T follicular helper cell (primary cell): Measurements from ENCODE around the gene LCNL1.

Experiments
- DNase-seq: peaks from one replicate; pipeline ENCODE4 v3.0.0-alpha.2; 2020; ENCODE audit warnings: low read depth

The LCNL1 gene

GRCh38 chr9:136977223-136977622 lies 5.6 kb upstream of the LCNL1 start, which contains the start of gene PTGDS:
PTGDS (plus strand) TSS chr9:136977504; CDS start chr9:136977579, 75 bp downstream.
- no peak for DNase-seq

DNA sequence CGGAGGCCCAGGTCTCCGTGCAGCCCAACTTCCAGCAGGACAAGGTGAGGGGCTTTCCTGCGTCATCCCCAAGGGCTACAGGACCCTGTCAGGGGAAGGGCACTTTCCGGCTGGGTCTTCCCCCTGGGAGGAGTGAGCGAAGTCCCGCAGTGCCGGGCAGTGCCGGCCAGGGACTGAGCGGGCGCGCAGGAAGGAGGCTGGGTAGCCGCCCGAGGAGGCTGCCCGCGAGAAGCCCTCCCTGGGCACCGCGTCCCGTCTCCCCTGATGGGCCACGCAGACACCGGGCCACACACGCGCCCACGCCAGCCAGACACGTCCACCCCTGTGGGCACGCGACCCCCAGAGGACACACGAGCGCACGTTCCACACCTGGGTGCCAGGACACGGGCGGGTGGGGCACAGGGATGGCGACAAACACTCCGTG lies 5.1 kb upstream of the LCNL1 start:
- no peak for DNase-seq

GRCh38 chr9:136978073-136978864 lies 4.5 kb upstream of the LCNL1 start:
- peak; percentile 71 for DNase-seq

DNA sequence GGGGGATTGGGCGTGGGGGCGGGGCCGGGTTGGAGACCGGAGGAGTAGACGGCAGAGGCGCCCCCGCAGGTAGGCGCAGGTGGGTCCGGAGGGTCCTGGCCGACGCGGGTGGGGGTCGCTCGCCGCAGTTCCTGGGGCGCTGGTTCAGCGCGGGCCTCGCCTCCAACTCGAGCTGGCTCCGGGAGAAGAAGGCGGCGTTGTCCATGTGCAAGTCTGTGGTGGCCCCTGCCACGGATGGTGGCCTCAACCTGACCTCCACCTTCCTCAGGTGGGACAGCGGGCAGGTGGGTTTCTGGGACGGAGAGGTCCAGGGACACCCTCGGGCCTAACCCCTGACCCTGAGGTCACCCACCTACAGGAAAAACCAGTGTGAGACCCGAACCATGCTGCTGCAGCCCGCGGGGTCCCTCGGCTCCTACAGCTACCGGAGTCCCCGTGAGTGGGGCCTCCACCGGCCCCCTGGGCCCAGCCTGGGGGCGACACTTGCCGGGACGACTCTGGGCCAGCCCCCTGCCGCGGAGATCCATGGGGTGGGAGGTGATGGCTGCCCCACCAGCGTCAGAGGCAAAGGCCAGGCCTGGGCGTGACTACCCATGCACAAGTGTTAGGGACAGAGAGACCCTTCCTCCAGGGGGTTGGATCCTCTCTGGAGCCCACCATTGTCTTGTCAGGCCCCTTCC lies 3.8 kb upstream of the LCNL1 start:
- DNase-seq, result no peak

GRCh38 chr9:136979769-136980587 lies 2.8 kb upstream of the LCNL1 start:
- DNase-seq, result no peak

- no peak for DNase-seq
Measured at GRCh38 chr9:136980669-136981478, 1.9 kb upstream of the LCNL1 start.

DNA sequence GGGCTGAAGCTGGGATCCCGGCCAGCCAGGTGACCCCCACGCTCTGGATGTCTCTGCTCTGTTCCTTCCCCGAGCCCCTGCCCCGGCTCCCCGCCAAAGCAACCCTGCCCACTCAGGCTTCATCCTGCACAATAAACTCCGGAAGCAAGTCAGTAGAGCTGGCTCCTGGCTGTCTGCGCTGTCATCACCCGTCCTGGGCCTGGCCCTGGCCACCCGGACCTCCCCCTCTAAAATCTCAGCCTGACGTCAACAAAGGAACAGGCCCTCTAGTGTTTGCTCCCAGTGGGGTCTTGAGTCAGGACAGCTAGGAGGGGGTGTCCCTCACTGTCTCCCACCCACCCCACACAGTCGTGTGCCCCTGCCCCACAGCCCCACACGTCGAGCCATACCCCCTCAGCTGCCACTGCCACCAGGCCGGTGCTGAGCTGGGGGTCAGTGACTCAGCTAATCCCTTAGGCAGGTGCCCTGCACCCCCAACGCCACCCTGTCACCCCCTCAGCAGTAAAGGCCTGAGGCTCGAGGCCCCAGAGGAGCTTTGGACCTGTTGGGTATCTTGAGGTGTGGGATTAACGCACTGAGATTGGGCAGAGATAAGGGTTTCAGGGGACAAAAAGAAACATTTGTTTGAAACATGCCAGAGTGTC lies 1.1 kb upstream of the LCNL1 start:
- DNase-seq, result no peak

DNA sequence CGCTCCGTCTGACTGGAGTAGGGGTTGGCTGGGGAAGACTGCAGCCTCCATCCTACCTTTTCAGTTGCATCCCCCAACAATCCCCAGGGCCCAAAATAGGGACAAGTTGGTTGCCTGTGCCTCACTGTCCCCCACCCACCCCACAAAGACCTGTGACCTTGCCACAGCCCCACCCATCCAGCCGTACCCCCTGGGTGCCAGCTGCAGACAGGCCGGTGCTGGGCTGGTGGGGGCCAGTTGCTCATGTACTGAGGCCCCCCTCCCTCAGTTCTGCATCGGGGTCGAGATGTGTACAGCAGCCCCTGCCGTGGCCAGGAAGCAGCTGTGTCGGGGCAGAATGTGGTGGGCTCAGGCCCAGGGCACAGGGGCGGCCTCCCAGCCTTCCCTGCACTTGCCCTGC lies 374 bp downstream of the LCNL1 start:
- DNase-seq, result no peak

DNA sequence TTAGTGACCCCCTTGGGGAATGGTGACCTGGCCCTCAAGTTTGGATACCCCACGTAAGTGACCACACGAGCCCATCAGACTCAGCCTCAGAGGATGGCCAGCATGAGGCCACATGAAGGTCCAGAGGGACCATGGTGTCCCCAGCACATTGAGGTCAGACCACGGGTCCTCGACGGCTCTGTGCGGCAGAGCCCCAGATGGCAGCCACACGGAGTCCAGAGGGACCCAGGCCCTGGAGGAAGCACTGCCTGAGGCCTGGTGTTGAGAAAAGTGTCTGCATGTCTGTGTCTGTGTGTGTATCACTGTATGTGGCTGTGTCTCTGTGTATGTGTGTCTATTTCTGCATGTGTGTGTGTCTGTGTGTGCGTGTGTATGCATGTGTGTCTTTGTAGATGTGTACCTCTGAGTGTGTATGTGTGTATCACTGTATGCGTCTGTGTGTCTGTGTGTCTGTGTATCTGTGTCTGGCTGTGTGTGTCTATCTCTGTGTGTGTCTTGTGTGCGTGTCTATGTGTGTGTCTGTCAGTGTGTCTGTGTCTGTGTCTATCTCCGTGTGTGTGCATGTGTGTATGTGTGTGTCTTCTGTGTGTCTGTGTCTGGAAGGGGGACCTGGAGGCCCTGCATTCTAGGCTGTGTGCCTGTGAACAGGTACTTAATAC lies 992 bp downstream of the LCNL1 start:
- no peak for DNase-seq

- no peak for DNase-seq
Measured at GRCh38 chr9:136984464-136985026, 1.8 kb downstream of the LCNL1 start.

DNA sequence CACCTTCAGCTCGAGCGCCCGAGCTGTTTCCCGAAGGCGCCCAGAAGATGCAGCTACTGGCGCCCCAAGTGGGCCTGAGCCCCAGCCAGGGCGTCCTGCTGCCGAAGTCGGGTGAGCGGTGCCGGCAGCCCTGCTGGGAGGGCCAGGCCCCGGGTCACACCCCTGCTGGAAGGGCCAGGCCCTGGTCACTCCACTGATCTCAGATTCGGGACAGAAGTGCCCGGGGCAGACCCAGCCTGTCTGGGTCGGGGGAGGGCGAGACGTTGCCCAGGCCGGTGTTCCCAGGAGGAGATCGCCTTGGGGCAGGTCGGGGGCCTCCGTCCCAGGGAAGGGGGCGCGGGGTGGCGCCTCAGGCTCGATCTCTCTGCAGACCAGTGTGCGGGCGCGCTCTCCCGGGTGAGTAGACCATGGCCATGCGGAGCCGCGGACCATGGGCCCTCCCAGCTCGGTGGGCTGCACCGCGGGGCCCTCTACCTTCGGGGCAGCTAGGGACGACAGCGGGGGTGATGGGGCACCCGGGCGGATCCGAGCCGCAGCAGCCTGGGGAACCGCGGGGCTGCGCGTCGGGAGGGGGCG lies 2.3 kb downstream of the LCNL1 start:
- no peak for DNase-seq

- no peak for DNase-seq
Measured at GRCh38 chr9:136985853-136986252, 3.1 kb downstream of the LCNL1 start.

DNA sequence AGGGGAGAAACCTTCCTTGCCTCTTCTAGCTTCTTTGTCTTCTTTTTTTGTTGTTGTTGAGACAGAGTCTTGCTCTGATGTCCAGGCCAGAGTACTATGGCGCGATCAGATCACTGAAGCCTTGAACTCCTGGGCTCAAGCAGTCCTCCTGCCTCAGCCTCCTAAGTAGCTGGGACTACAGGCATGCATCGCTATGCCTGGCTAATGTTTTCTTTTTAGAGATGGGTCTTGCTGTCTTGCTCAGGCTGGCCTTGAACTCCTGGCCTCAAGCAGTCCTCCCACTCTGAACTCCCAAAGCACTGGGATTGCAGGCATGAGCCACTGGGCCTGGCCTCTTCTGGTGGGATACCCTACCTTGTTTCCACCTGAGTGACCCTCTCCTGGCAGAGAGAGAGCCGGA lies 6.1 kb downstream of the LCNL1 start:
- DNase-seq, result no peak

GRCh38 chr9:136990242-136990911 lies 7.6 kb downstream of the LCNL1 start:
- DNase-seq, result no peak

DNA sequence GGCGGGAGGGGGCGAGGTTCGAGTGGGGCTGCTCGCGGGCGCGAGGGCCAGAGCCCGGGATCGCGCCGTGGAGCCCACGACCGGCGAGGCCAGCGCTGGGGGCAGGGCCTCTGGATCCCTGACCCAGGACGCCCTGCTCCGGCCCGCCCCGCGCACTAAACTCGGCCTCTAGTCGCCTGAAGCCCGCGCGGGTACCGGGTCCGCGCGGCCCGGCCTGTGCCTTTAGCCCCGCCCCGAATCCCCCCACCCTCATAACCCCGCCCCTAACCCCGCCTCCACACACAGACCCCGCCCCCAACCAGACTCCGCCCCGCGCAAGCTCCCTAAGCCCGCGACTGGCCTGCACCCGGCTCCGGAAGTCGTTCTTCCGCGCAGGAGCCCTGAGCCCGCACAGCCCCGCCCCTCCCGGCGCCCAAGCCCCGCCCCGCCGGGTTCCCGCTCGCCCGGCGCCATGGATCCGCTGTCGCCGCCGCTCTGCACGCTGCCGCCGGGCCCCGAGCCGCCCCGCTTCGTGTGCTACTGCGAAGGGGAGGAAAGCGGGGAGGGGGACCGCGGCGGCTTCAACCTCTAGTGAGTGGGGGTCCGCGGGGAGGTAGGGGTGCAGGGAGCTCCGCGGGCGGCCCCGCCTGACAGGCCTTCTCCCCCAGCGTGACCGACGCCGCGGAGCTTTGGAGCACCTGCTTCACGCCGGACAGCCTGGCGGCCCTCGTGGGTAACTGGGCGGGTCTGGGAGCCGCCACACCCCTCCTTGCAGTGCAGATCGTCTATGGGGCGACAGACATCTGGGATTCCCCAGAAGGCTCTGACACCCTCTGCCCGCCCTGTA lies 9.4 kb downstream of the LCNL1 start, which contains the start of gene PAXX:
PAXX (plus strand) TSS at position 430 of the 826 bp plus-strand sequence; CDS start at position 452, 22 bp downstream.
- peak; percentile 90 for DNase-seq

DNA sequence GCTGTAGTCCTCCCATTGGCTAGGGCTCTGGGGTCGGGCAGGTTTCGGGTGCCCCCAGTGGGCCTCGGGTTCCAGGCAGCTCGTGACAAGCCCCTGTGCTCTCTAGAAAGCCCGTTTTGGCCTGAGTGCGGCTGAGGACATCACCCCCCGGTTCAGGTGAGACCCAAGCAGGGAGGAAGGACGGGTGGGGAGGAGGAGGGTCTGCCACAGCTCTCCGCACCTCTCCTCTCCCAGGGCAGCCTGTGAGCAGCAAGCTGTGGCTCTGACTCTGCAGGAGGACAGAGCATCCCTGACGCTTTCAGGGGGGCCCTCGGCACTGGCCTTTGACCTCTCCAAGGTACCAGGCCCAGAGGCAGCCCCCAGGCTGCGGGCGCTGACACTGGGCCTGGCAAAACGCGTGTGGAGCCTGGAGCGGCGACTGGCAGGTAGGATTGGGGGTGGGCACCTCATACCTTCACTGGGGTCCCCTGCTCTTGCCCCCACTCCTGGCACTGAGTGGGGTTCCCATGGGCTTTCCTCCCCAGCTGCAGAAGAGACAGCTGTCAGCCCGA lies 10.1 kb downstream of the LCNL1 start:
- DNase-seq, result no peak

GRCh38 chr9:136994180-136994887 lies 11.5 kb downstream of the LCNL1 start:
- no peak for DNase-seq
